Endometrium (tissue), 2 donors: ENCODE results near the gene PIK3CB.
"Not testable (repeated sequence)": the region's sequence is repeated elsewhere in the genome, so short reads cannot be mapped to it uniquely, and the experiment has no call there.

Experiments
- FAIRE-seq: peaks from 2 replicates; lab custom pipeline; 2012; peaks lifted over from hg19 to GRCh38; lab: Jason Lieb, UNC
- donor health status: control.
- donor health status: control.

PIK3CB gene

GRCh38 chr3:138608322-138609135, 226.2 kb downstream of the PIK3CB start, which contains the start of gene FAIM:
Gene FAIM, plus strand, starts transcription at chr3:138608771. Its CDS starts 10,956 bp downstream, at chr3:138619727.
- no peak for FAIRE-seq

GRCh38 chr3:138604106-138604595, 230.6 kb downstream of the PIK3CB start:
- FAIRE-seq = not testable (repeated sequence)
